Neural cell (in vitro differentiated cells): Measurements from ENCODE around the gene AMFR.

ENCODE experiments used
- CTCF ChIP-seq: fragments of 450-650 bp; IDR thresholded peaks from 2 replicates; pipeline ENCODE4 v1.5.1; 2014; ENCODE audit warnings: antibody characterized with exemption, mild to moderate bottlenecking, moderate library complexity; ENCODE audit not compliant: poor library complexity, severe bottlenecking
- EP300 ChIP-seq: fragments of 450-650 bp; conservative IDR thresholded peaks from 2 replicates; pipeline ENCODE4 v1.6.1; 2014; ENCODE audit warnings: antibody characterized with exemption, mild to moderate bottlenecking, moderate library complexity; ENCODE audit not compliant: poor library complexity, severe bottlenecking
- EZH2 ChIP-seq: fragments of 200-600, 300-800 bp; shearing (Covaris generic), sonication (generic); IDR thresholded peaks from 2 replicates; pipeline ENCODE4 v1.6.1; 2014; ENCODE audit warnings: antibody characterized with exemption, low read length, borderline replicate concordance, mild to moderate bottlenecking; ENCODE audit not compliant: insufficient read depth, poor library complexity, severe bottlenecking
- POLR2AphosphoS5 ChIP-seq: IDR thresholded peaks from 2 replicates; pipeline ENCODE4 v1.6.1; 2012
- RAD21 ChIP-seq: fragments of 450-650 bp; conservative IDR thresholded peaks from 2 replicates; pipeline ENCODE4 v1.6.1; 2014; ENCODE audit warnings: antibody characterized with exemption, mild to moderate bottlenecking, moderate library complexity
- REST ChIP-seq: IDR thresholded peaks from 2 replicates; pipeline ENCODE4 v1.6.1; 2012; ENCODE audit warnings: borderline replicate concordance

GRCh38 chr16:56411624-56412023 is 13.7 kb downstream of the AMFR start:
- TF ChIP-seq CTCF (no peak), REST (no peak), POLR2AphosphoS5 (no peak), EZH2 (no peak), EP300 (no peak), RAD21 (no peak)
